Erythroblast (primary cell): ENCODE data around the gene URI1.
"Not testable (repeated sequence)": the region's sequence is repeated elsewhere in the genome, so short reads cannot be mapped to it uniquely, and the experiment has no call there.

Source experiments
- DNase-seq, 2 experiments: peaks; one replicate each; lab custom pipeline; 2025; lab: John Stamatoyannopoulos, UW
- GATA1 ChIP-seq: IDR thresholded peaks from 2 replicates; pipeline ENCODE4 v1.6.1; 2011; ENCODE audit warnings: low read depth, mild to moderate bottlenecking, control low read depth, low read length, moderate library complexity
- POLR2A ChIP-seq: IDR thresholded peaks from 2 replicates; pipeline ENCODE4 v1.6.1; 2011; ENCODE audit warnings: mild to moderate bottlenecking, low read length

URI1 gene

GRCh38 chr19:30034321-30034720 is 92.3 kb downstream of the URI1 start:
- TF ChIP-seq POLR2A (no peak), GATA1 (no peak)
- no peak for DNase-seq

GRCh38 chr19:30036154-30037129 is 94.4 kb downstream of the URI1 start:
- no peak for DNase-seq
- TF ChIP-seq GATA1 (no peak), POLR2A (no peak)

- TF ChIP-seq POLR2A = no peak
- no peak for TF ChIP-seq GATA1
- no peak for DNase-seq
Measured at GRCh38 chr19:30037835-30038234, 95.8 kb downstream of the URI1 start.

- DNase-seq = not testable (repeated sequence)
Measured at GRCh38 chr19:30041931-30042330, 99.9 kb downstream of the URI1 start.

GRCh38 chr19:30043008-30043407 is 101.0 kb downstream of the URI1 start:
- DNase-seq = not testable (repeated sequence)

GRCh38 chr19:30044273-30045248 is 102.5 kb downstream of the URI1 start:
- TF ChIP-seq GATA1 (no peak), POLR2A (no peak)
- DNase-seq = no peak

- no peak for TF ChIP-seq POLR2A
- no peak for TF ChIP-seq GATA1
- peak in 1 of 2 experiments; percentile 22 for DNase-seq
Measured at GRCh38 chr19:30046522-30046921, 104.5 kb downstream of the URI1 start.

GRCh38 chr19:30047432-30047831 is 105.4 kb downstream of the URI1 start:
- TF ChIP-seq POLR2A (no peak), GATA1 (no peak)
- no peak for DNase-seq

- no peak for DNase-seq
- TF ChIP-seq POLR2A (no peak), GATA1 (no peak)
Measured at GRCh38 chr19:30049226-30049625, 107.2 kb downstream of the URI1 start.

- no peak for DNase-seq
- TF ChIP-seq POLR2A (no peak), GATA1 (no peak)
Measured at GRCh38 chr19:30049846-30050667, 108.0 kb downstream of the URI1 start.

- DNase-seq = no peak
- no peak for TF ChIP-seq POLR2A
- no peak for TF ChIP-seq GATA1
Measured at GRCh38 chr19:30052122-30053075, 110.4 kb downstream of the URI1 start.

- no peak for DNase-seq
- TF ChIP-seq POLR2A (no peak), GATA1 (no peak)
Measured at GRCh38 chr19:30053558-30053957, 111.5 kb downstream of the URI1 start.

GRCh38 chr19:30054210-30054609 is 112.2 kb downstream of the URI1 start:
- TF ChIP-seq POLR2A (no peak), GATA1 (no peak)
- no peak for DNase-seq
